Keratinocyte (primary cell): ENCODE results near the gene PANX2. TPM values are rescaled to one million over a fixed set of nuclear protein-coding genes. Genes with fewer than 3 reads are reported as not detected.
"Not testable (repeated sequence)": the region's sequence is repeated elsewhere in the genome, so short reads cannot be mapped to it uniquely, and the experiment has no call there.

Experiments used
- DNase-seq: peaks from one replicate; pipeline ENCODE4 v3.0.0-alpha.2; 2011; ENCODE audit warnings: low read depth, missing footprints, low spot score
- FAIRE-seq: peaks from 2 replicates; lab custom pipeline; 2011; peaks lifted over from hg19 to GRCh38; lab: Jason Lieb, UNC
- H2AFZ ChIP-seq: 2 replicates; pipeline ENCODE4 v1.6.0; 2012; ENCODE audit warnings: low read length, control low read depth, inconsistent platforms; ENCODE audit not compliant: control insufficient read depth
- H3K27ac ChIP-seq: 2 replicates; pipeline ENCODE4 v1.5.1; 2011; ENCODE audit warnings: low read length; ENCODE audit not compliant: control insufficient read depth, insufficient read depth
- H3K27me3 ChIP-seq: 3 replicates; pipeline ENCODE4 v1.6.0; 2011; ENCODE audit warnings: low read length; ENCODE audit not compliant: control insufficient read depth, insufficient read depth; ENCODE audit errors: extremely low read depth
- H3K36me3 ChIP-seq, 2 experiments: 2 replicates in 1 of 2; 3 replicates in 1 of 2; pipeline ENCODE4 v1.5.1; 2011; ENCODE audit warnings: low read length in 2 of 2, mild to moderate bottlenecking in 1 of 2; ENCODE audit not compliant: control insufficient read depth in 2 of 2, insufficient read depth in 2 of 2; ENCODE audit errors: extremely low read depth in 1 of 2
- H3K4me1 ChIP-seq: 3 replicates; pipeline ENCODE4 v1.5.1; 2011; ENCODE audit warnings: low read length; ENCODE audit not compliant: control insufficient read depth, insufficient read depth; ENCODE audit errors: extremely low read depth
- H3K4me2 ChIP-seq: 3 replicates; pipeline ENCODE4 v1.6.0; 2011; ENCODE audit warnings: low read depth, low read length; ENCODE audit not compliant: control insufficient read depth, insufficient read depth; ENCODE audit errors: extremely low read depth
- H3K4me3 ChIP-seq, 3 experiments: fragments of 200-600 bp in 1 of 3; sonication (generic) in 1 of 3; 2 replicates in 2 of 3; 3 replicates in 1 of 3; pipeline ENCODE4 v1.5.1; 2011 to 2016; ENCODE audit warnings: low read length in 3 of 3, mild to moderate bottlenecking in 3 of 3, control low read depth in 2 of 3, inconsistent platforms in 1 of 3, low read depth in 1 of 3, mixed read lengths in 1 of 3, mixed run types in 1 of 3, moderate library complexity in 1 of 3; ENCODE audit not compliant: control insufficient read depth in 2 of 3, insufficient read depth in 2 of 3; ENCODE audit errors: extremely low read depth in 1 of 3
- H3K79me2 ChIP-seq: 2 replicates; pipeline ENCODE4 v1.6.0; 2012; ENCODE audit warnings: low read length; ENCODE audit not compliant: control insufficient read depth, insufficient read depth
- H3K9ac ChIP-seq: 3 replicates; pipeline ENCODE4 v1.6.0; 2011; ENCODE audit warnings: low read length; ENCODE audit not compliant: control insufficient read depth, insufficient read depth; ENCODE audit errors: extremely low read depth
- H3K9me1 ChIP-seq: 3 replicates; pipeline ENCODE4 v1.6.0; 2011; ENCODE audit warnings: low read length; ENCODE audit not compliant: control insufficient read depth, insufficient read depth; ENCODE audit errors: extremely low read depth
- H3K9me3 ChIP-seq: 2 replicates; pipeline ENCODE4 v1.5.1; 2012; ENCODE audit warnings: low read depth, low read length; ENCODE audit not compliant: control insufficient read depth
- H4K20me1 ChIP-seq: 3 replicates; pipeline ENCODE4 v1.6.0; 2011; ENCODE audit warnings: low read length; ENCODE audit not compliant: control insufficient read depth, insufficient read depth; ENCODE audit errors: extremely low read depth
- EZH2 ChIP-seq: IDR thresholded peaks from one replicate; pipeline ENCODE4 v1.6.1; 2012; ENCODE audit warnings: inconsistent platforms, mild to moderate bottlenecking, low read length, moderate library complexity
- dilution Hi-C: fragments of 300-500 bp; cut with MboI; formaldehyde crosslinking; loops from one replicate; pipeline ENCODE4 v1.7.0; 2020; ENCODE audit warnings: low sequenced_read_pairs; ENCODE audit not compliant: extremely low pct_ligation_motif_present
- polyA plus RNA-seq, 5 experiments: library from polyadenylated mRNA; depleted of rRNA in 3 of 5; stranded (reverse) in 3 of 5; stranded (forward) in 1 of 5; unstranded in 1 of 5; fragments of >200 nt; gene quantifications; 1 replicate in 1 of 5; 2 replicates in 3 of 5; 3 replicates in 1 of 5; pipeline versions ENCODE4 v1.2.1 to v1.2.3, GENCODE V29; 2011 to 2012; ENCODE audit warnings: missing spikeins in 2 of 5, low read depth in 1 of 5, low replicate concordance in 1 of 5
- TF ChIP-seq, protein P1 (sequence below), 3 experiments: IDR thresholded peaks in 1 of 3; conservative IDR thresholded peaks in 1 of 3; optimal IDR thresholded peaks in 1 of 3; 2 replicates in 2 of 3; 3 replicates in 1 of 3; pipeline versions ENCODE3 to v1.5.1; 2011; ENCODE audit warnings: low read length in 3 of 3, mild to moderate bottlenecking in 3 of 3, moderate library complexity in 2 of 3, control low read depth in 1 of 3, inconsistent platforms in 1 of 3; ENCODE audit not compliant: insufficient read depth in 2 of 3; ENCODE audit errors: extremely low read depth in 1 of 3

PANX2 gene
- polyA plus RNA-seq, 1 donor (not counting 4 experiments of a cell fraction or from before 2014, with no cell fraction given) = 0.22 TPM

DNA sequence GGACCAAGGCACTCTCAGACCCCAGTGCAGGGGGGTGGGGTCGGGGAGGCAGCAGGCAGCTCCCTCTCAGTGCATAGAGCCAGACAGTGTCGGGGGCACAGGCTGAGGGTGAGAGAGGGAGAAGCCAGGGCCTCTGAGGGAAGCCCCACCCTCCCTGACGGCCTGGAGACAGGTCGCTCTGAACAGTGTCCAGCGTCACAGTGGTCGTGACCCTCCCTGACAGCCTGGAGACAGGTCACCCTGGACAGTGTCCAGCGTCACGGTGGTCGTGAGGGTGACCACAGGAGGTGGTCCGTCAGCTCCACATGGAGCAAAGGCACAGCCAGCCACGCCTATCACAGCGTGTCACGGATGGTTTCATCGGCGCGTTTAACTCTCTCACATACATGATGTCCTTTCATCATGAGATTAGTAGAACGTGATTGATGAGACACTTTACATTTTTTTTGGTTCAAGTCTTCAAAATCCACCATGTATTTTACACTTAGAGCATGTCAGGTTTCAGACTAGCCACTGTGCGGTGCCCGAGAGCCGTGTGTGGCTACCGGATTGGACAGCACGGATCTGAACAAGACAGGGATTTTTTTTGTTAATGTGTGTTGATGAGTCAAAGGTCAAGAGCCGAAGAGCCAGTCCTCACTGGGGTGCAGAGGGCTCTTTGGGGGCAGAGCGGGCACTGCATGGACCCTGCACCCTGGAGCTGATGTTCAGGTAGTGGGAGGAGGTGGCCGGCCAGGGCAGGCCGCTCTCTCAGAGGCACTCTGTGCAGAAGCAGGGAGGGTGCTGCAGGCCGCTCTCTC, 23.9 kb upstream of the PANX2 start:
- dilution Hi-C loops = no loop called here
- H3K4me1 ChIP-seq = peaks cover 11% of the 10 kb centered on the region
- TF ChIP-seq, protein P1, sequence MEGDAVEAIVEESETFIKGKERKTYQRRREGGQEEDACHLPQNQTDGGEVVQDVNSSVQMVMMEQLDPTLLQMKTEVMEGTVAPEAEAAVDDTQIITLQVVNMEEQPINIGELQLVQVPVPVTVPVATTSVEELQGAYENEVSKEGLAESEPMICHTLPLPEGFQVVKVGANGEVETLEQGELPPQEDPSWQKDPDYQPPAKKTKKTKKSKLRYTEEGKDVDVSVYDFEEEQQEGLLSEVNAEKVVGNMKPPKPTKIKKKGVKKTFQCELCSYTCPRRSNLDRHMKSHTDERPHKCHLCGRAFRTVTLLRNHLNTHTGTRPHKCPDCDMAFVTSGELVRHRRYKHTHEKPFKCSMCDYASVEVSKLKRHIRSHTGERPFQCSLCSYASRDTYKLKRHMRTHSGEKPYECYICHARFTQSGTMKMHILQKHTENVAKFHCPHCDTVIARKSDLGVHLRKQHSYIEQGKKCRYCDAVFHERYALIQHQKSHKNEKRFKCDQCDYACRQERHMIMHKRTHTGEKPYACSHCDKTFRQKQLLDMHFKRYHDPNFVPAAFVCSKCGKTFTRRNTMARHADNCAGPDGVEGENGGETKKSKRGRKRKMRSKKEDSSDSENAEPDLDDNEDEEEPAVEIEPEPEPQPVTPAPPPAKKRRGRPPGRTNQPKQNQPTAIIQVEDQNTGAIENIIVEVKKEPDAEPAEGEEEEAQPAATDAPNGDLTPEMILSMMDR (optimal IDR thresholded peaks at IDR 0.05 in 1 of 3, IDR thresholded peaks at IDR 0.05 in 1 of 3, conservative IDR thresholded peaks at IDR 0.05 in 1 of 3; ENCODE audit: extremely low read depth in 1 of 3, insufficient read depth in 2 of 3, low read length in 3 of 3) = peak; percentile 85 to 91 (median 86)
- TF ChIP-seq EZH2 = no peak
- H3K4me2 ChIP-seq = no peak overlapping the region
- H3K9me1 ChIP-seq = no peaks in the 10 kb centered on the region
- no peaks in the 10 kb centered on the region for H4K20me1 ChIP-seq
- no peak overlapping the region for H3K9ac ChIP-seq
- peak; percentile 46 for FAIRE-seq
- peak; percentile 30 for DNase-seq
- peaks cover 11% of the 10 kb centered on the region for H3K27me3 ChIP-seq
- no peaks in the 10 kb centered on the region for H3K9me3 ChIP-seq
- no peak overlapping the region for H3K27ac ChIP-seq
- H3K36me3 ChIP-seq = no peaks in the 10 kb centered on the region
- H3K4me3 ChIP-seq = no peak overlapping the region
- H2AFZ ChIP-seq = no peak overlapping the region
- no peaks in the 10 kb centered on the region for H3K79me2 ChIP-seq

DNA sequence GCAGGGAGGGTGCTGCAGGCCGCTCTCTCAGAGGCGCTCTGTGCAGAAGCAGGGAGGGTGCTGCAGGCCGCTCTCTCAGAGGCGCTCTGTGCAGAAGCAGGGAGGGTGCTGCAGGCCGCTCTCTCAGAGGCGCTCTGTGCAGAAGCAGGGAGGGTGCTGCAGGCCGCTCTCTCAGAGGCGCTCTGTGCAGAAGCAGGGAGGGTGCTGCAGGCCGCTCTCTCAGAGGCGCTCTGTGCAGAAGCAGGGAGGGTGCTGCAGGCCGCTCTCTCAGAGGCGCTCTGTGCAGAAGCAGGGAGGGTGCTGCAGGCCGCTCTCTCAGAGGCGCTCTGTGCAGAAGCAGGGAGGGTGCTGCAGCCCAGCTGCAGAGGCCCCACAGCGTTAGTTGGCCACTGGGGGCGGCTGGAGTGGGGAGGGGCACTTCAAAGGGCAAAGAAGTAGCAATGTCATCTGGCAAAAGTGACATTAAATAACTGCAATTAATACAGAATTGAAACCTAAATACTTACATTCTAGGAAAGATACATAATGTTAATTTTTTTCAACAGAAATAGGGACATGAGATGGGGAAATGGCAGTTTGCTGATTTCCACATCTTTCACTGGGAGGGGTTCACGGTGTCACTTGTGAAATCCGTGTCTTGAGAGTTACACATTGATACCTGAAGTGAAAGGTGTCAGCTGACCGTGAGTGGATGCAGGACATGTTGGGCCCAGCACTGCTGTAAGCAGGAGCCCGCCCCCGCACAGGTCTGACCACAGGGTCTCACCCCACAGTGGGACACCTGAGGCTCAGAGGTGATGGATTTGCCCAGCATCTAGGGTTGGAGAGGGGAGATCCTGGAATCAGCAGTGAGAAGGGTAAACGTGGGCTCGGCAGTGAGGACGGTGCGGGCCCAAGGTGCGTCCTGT, 23.0 kb upstream of the PANX2 start:
- H3K4me3 ChIP-seq, FAIRE-seq, H2AFZ ChIP-seq, H3K36me3 ChIP-seq, H3K4me2 ChIP-seq, H3K79me2 ChIP-seq, H4K20me1 ChIP-seq, H3K9me3 ChIP-seq, H3K9ac ChIP-seq, dilution Hi-C loops, H3K9me1 ChIP-seq, DNase-seq, H3K27ac ChIP-seq: not testable (repeated sequence)
- Histone ChIP-seq H3K27me3 (peaks cover 13% of the 10 kb centered on the region), H3K4me1 (peaks cover 11% of the 10 kb centered on the region)
